CD14-positive monocyte (primary cell): ENCODE measurements around the gene GPC6. TPM values are rescaled to one million over a fixed set of nuclear protein-coding genes. Genes with fewer than 3 reads are reported as not detected.

Experiments
- DNase-seq, 3 donors: peaks; one replicate each; pipeline ENCODE4 v3.0.0-alpha.2; 2011 to 2022
- H2AFZ ChIP-seq: 2 replicates; pipeline ENCODE4 v1.6.0; 2012; ENCODE audit warnings: mild to moderate bottlenecking, low read depth, low read length, inconsistent platforms; ENCODE audit not compliant: insufficient read depth, poor library complexity, severe bottlenecking
- H3K27ac ChIP-seq, 2 donors: 1 replicate in 1 of 2; 2 replicates in 1 of 2; pipeline ENCODE4 v1.5.1; 2012 to 2013; ENCODE audit warnings: low read length in 2 of 2, control low read depth in 1 of 2, inconsistent platforms in 1 of 2, low read depth in 1 of 2, mild to moderate bottlenecking in 1 of 2
- H3K27me3 ChIP-seq, 2 donors: one replicate each; pipeline versions ENCODE4 v1.6.0 to v1.6.1; 2011 to 2013; ENCODE audit warnings: low read length in 2 of 2; ENCODE audit not compliant: control insufficient read depth in 2 of 2, insufficient read depth in 2 of 2
- H3K36me3 ChIP-seq, 2 donors: replicated peaks in 1 of 2; 1 replicate in 1 of 2; 2 replicates in 1 of 2; pipeline versions ENCODE4 v1.5.1 to v1.6.1; 2012 to 2013; ENCODE audit warnings: low read length in 2 of 2, control low read depth in 1 of 2, inconsistent platforms in 1 of 2, mild to moderate bottlenecking in 1 of 2; ENCODE audit not compliant: insufficient read depth in 2 of 2, control insufficient read depth in 1 of 2
- H3K4me1 ChIP-seq, 2 donors: 1 replicate in 1 of 2; 2 replicates in 1 of 2; pipeline versions ENCODE4 v1.5.1 to v1.6.1; 2012 to 2013; ENCODE audit warnings: low read length in 2 of 2, control low read depth in 1 of 2, inconsistent platforms in 1 of 2, mild to moderate bottlenecking in 1 of 2, moderate library complexity in 1 of 2; ENCODE audit not compliant: insufficient read depth in 2 of 2, control insufficient read depth in 1 of 2
- H3K4me2 ChIP-seq: replicated peaks from 2 replicates; pipeline ENCODE3; 2012; ENCODE audit warnings: low read length, moderate library complexity, mild to moderate bottlenecking; ENCODE audit not compliant: poor library complexity, severe bottlenecking; ENCODE audit errors: extremely low read depth
- H3K4me3 ChIP-seq, 3 experiments: fragments of 200-600 bp in 1 of 3; sonication (generic) in 1 of 3; replicated peaks in 1 of 3; 1 replicate in 2 of 3; 2 replicates in 1 of 3; pipeline ENCODE4 v1.5.1; 2011 to 2013; ENCODE audit warnings: low read length in 3 of 3, mild to moderate bottlenecking in 3 of 3, control low read depth in 2 of 3, low read depth in 2 of 3, inconsistent platforms in 1 of 3, moderate library complexity in 1 of 3
- H3K79me2 ChIP-seq: 2 replicates; pipeline ENCODE4 v1.6.0; 2012; ENCODE audit warnings: mild to moderate bottlenecking, control low read depth, inconsistent platforms, low read length, moderate library complexity; ENCODE audit not compliant: insufficient read depth
- H3K9ac ChIP-seq: 2 replicates; pipeline ENCODE4 v1.6.0; 2017; ENCODE audit warnings: low read length, mild to moderate bottlenecking; ENCODE audit not compliant: insufficient read depth, poor library complexity, severe bottlenecking
- H3K9me3 ChIP-seq, 2 donors: replicated peaks in 1 of 2; 1 replicate in 1 of 2; 2 replicates in 1 of 2; pipeline versions ENCODE4 v1.5.1 to v1.6.1; 2012 to 2013; ENCODE audit warnings: low read length in 2 of 2, control low read depth in 1 of 2; ENCODE audit not compliant: control insufficient read depth in 1 of 2, insufficient read depth in 1 of 2
- H4K20me1 ChIP-seq: 2 replicates; pipeline ENCODE4 v1.6.0; 2012; ENCODE audit warnings: mild to moderate bottlenecking, low read length, control low read depth, moderate library complexity; ENCODE audit not compliant: insufficient read depth
- H3K27ac Mint-ChIP-seq, 7 donors: one replicate each; pipeline ENCODE4 v1.8.0; 2020; ENCODE audit warnings: mild to moderate bottlenecking in 7 of 7, mixed read lengths in 7 of 7, moderate library complexity in 6 of 7, inconsistent platforms in 2 of 7
- H3K27me3 Mint-ChIP-seq, 3 donors: one replicate each; pipeline ENCODE4 v1.8.0; 2021 to 2022; ENCODE audit warnings: low read depth in 3 of 3, mild to moderate bottlenecking in 3 of 3, mixed read lengths in 3 of 3, moderate library complexity in 3 of 3, inconsistent platforms in 1 of 3
- H3K36me3 Mint-ChIP-seq, 2 donors: one replicate each; pipeline ENCODE4 v1.8.0; 2020; ENCODE audit warnings: mixed read lengths in 2 of 2, inconsistent platforms in 1 of 2, mild to moderate bottlenecking in 1 of 2
- H3K4me1 Mint-ChIP-seq: one replicate; pipeline ENCODE4 v1.8.0; 2020; ENCODE audit warnings: mild to moderate bottlenecking, mixed read lengths
- H3K4me3 Mint-ChIP-seq, 2 donors: one replicate each; pipeline ENCODE4 v1.8.0; 2020; ENCODE audit warnings: mild to moderate bottlenecking in 2 of 2, mixed read lengths in 2 of 2, moderate library complexity in 1 of 2
- H3K9me3 Mint-ChIP-seq, 7 donors: one replicate each; pipeline ENCODE4 v1.8.0; 2020 to 2022; ENCODE audit warnings: mixed read lengths in 7 of 7, mild to moderate bottlenecking in 6 of 7, moderate library complexity in 6 of 7, inconsistent platforms in 2 of 7
- WGBS: methylation state at CpG from one replicate; pipeline ENCODE4 v1.1.5; 2013; ENCODE audit warnings: missing lambda C conversion rate; ENCODE audit not compliant: insufficient coverage; 5-methylcytosine and 5-hydroxymethylcytosine counted together
- intact Hi-C, 2 donors: fragments of 100-400 bp; cut with micrococcal nuclease; formaldehyde crosslinking; loops; one replicate each; pipeline versions ENCODE4 v1.15.0 to v1.15.1; 2023
- polyA plus RNA-seq, 3 donors: library from polyadenylated mRNA; depleted of rRNA in 1 of 3; unstranded in 2 of 3; stranded (reverse) in 1 of 3; fragments of 300-500 nt in 2 of 3; fragments of >200 nt in 1 of 3; fragmentation: Illumina TruSeq in 2 of 3; gene quantifications; 1 replicate in 2 of 3; 2 replicates in 1 of 3; pipeline ENCODE4 v1.2.3, GENCODE V29; 2012 to 2021
- TF ChIP-seq, protein P1 (sequence below): fragments of 200-600 bp; IDR thresholded peaks from one replicate; pipeline ENCODE4 v1.8.0; 2022; ENCODE audit warnings: antibody characterized with exemption, mild to moderate bottlenecking

The GPC6 gene
- polyA plus RNA-seq, 3 donors = not detected

GRCh38 chr13:94140511-94140910 is 913.9 kb downstream of the GPC6 start:
- Mint-ChIP-seq H3K36me3 (no peaks in the 10 kb centered on the region), H3K27ac (no peak overlapping the region), H3K27me3 (peaks cover 0 to 1% (median 0%) of the 10 kb centered on the region in 3 donors), H3K4me3 (no peak overlapping the region), H3K4me1 (no peaks in the 10 kb centered on the region), H3K9me3 (peaks cover 0 to 6% (median 2%) of the 10 kb centered on the region in 7 donors)
- WGBS = 100% methylated on average over 1 of the region's 2 CpGs
- Histone ChIP-seq H3K79me2 (no peaks in the 10 kb centered on the region), H3K4me2 (no peak overlapping the region), H3K9ac (no peak overlapping the region), H3K27me3 (no peaks in the 10 kb centered on the region), H3K36me3 (no peaks in the 10 kb centered on the region), H3K27ac (no peak overlapping the region), H4K20me1 (no peaks in the 10 kb centered on the region), H2AFZ (no peak overlapping the region), H3K9me3 (no peaks in the 10 kb centered on the region), H3K4me3 (no peak overlapping the region), H3K4me1 (no peaks in the 10 kb centered on the region)
- intact Hi-C loops = no loop called here
- DNase-seq = no peak
- TF ChIP-seq, protein P1, sequence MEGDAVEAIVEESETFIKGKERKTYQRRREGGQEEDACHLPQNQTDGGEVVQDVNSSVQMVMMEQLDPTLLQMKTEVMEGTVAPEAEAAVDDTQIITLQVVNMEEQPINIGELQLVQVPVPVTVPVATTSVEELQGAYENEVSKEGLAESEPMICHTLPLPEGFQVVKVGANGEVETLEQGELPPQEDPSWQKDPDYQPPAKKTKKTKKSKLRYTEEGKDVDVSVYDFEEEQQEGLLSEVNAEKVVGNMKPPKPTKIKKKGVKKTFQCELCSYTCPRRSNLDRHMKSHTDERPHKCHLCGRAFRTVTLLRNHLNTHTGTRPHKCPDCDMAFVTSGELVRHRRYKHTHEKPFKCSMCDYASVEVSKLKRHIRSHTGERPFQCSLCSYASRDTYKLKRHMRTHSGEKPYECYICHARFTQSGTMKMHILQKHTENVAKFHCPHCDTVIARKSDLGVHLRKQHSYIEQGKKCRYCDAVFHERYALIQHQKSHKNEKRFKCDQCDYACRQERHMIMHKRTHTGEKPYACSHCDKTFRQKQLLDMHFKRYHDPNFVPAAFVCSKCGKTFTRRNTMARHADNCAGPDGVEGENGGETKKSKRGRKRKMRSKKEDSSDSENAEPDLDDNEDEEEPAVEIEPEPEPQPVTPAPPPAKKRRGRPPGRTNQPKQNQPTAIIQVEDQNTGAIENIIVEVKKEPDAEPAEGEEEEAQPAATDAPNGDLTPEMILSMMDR = no peak

DNA sequence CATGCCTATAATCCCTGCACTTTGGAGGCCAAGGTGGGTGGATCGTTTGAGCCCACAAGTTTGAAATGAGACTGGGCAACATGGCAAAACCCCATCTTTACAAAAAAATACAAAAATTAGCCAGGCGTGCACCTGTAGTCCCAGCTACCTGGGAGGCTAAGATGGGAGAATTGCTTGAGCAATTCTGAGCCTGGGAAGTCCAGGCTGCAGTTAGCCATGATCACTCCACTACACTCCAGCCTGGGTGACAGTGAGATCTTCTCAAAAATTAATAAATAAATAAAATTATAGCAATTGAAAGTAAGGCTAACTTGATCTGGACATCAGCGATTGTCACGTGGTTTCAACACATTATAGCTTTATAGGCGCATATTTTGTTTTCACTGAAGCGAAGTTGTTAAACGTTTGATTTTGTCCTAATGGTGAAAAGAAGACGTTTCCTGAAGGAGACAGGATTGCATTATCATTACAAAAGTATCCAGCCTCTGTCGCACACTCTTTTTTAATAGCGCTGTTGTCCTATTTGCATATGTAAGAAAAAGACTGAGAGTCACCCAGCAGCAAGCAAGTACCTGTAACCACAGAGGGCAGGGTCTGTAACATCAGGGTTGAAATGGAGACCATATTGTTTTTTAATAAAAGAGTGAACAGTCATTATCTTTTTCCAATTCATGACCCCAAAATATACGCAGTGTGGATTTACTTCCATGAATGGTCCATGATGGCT is 917.2 kb downstream of the GPC6 start:
- no peaks in the 10 kb centered on the region for H3K4me1 ChIP-seq
- H3K4me1 Mint-ChIP-seq = no peaks in the 10 kb centered on the region
- H3K4me3 ChIP-seq = no peak overlapping the region
- no peak overlapping the region for H3K27ac Mint-ChIP-seq
- H3K36me3 ChIP-seq = no peaks in the 10 kb centered on the region
- no peak overlapping the region for H3K4me3 Mint-ChIP-seq
- no peaks in the 10 kb centered on the region for H4K20me1 ChIP-seq
- no peaks in the 10 kb centered on the region for H3K36me3 Mint-ChIP-seq
- 88% methylated on average over 3 of the region's 11 CpGs for WGBS
- DNase-seq = no peak
- peaks cover 0 to 1% (median 0%) of the 10 kb centered on the region in 3 donors for H3K27me3 Mint-ChIP-seq
- H3K27me3 ChIP-seq = no peaks in the 10 kb centered on the region
- H3K79me2 ChIP-seq = no peaks in the 10 kb centered on the region
- intact Hi-C loops = no loop called here
- TF ChIP-seq, protein P1 = no peak
- no peak overlapping the region for H3K9ac ChIP-seq
- no peaks in the 10 kb centered on the region for H3K9me3 ChIP-seq
- H3K4me2 ChIP-seq = no peak overlapping the region
- H3K9me3 Mint-ChIP-seq = peaks cover 0 to 6% (median 2%) of the 10 kb centered on the region in 7 donors
- H2AFZ ChIP-seq = no peak overlapping the region
- no peak overlapping the region for H3K27ac ChIP-seq
